ENCODE measurements around the gene PAX2.

PAX2 gene

DNA sequence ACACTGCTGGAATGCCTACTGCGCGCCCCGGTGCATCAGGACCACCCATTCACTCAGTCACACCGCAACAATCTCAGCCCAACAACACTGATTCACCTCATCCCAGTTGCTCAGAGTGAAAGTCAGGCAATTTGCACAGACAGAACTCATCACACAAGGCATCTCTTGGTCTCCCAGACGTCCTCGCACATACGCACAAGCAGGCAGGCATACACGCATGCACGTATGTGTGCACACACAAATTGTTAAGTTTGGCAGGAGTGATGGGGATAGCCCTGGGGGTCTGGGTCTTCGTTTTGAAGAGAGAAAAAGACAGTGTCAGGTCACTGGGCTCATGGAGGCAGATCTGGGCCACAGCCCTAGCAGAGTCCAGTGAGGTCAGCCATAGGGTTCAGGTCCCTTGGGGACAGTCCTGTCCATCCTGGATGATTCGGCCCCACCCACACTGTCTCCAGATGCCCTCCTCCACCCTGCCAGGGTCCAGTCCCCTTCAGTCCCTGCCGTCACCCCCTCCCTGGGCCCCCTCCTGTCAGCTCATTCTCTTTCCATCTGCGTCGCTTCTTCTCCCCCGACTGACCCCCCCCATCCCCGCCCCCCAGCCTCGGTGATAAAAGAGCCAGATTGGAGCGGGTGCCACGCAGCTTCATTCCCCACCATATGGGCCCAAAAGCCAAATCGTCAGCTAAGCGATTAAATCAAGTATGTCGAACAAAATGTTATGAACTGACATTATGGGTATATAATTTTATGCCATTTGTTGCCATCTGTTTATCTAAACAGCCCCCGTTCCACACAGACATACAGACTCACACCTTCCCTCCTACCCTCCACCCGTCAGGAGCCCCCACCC lies 118.9 kb downstream of the PAX2 start:
- no peak for DNase-seq

DNA sequence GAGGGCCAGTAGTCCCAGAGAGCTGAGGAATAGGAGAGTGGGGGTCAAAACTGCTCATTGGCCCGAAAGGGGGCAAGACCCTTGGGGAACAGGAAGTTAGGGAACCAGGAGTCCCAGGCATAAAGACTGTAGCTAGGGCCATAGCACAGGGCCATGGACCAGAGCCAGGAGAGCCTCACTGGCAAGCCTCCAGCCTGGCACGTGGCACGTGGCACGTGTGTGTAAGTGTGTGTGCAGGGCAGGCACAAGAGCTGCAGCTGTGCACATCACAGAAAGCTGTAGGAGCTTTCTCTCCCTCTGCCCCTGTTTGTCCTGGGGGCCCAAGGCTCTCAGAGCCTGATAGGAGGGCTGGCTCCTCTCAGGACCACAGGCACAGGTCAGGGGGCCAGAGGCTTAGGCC lies 119.6 kb downstream of the PAX2 start:
- DNase-seq = peak; percentile 1

- DNase-seq = no peak
Observed at GRCh38 chr10:100866010-100866409, 120.6 kb downstream of the PAX2 start.

DNA sequence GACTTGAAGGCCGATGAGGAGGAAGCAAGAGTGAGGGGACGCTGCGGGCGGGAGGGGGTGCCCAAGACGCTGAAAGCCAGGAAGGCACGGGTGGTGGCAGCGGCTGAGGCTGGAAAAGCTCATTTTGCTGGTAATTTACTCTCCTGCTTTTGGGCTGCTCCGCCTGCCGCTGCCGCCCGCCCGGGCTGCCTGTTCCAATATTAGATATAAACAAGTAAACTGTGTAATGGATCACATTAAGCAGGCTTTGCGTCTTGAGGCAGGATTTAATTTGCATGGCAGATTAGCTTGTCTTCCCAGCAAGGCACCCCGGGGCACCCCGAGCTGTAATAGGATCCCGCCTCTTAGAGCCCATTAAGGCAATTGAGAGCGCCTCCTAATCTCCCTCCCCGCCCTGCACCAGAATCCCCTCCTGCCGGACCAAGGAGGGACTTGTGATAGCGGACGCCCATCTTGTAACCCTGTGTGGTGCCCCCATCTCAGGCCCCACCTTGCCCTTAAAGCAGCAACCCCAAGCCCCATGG lies 121.3 kb downstream of the PAX2 start:
- no peak for DNase-seq

DNA sequence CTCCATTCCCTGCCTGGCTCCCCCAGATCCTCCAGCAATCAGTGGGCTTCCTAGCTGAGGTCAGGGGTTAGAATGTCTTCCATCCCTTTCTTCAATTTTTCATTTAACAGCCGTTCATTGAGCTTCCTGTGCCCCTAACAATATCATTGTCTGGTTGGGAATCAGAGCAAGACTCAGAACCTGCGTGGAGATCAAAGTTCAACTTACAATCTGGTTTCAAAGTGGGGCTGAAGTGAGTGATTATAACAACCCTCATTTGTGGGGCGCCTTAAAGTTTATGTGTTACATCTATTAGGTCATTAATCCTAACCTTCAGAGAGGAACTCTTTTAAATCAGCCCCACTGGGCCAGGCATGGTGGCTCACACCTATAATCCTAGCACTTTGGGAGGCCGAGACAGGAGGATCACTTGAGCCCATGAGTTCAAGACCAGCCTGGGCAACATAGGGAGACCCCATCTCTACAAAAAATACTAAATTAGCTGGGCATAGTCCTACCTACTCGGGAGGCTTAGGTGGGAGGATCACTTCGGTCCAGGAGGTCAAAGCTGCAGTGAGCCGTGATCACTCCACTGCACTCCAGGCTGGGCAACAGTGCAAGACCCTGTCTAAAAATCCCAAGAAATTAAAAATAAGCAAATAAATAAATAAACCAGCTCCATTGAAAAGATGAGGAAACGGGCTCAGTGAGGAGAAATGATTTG lies 122.0 kb downstream of the PAX2 start:
- DNase-seq = no peak

DNA sequence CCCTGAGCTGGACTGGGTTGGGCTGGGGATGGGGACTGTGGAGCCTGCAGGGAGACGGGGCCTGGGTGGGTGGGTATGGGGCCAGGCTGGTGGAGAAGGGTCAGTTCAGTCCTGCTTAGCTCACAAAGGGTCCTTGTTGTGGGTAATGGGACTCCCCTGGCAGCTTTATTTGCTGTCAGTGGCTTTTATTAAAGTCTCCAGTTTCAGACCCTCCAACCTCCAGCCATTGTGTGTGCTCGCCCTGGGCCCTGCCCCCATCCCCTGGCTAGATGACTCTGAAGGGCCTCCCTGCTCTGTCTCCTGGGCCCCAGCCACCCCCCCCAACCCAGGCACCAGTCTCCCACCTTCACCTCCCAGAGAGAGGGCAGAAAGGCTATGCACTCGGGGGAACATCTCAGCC lies 123.0 kb downstream of the PAX2 start:
- no peak for DNase-seq

DNA sequence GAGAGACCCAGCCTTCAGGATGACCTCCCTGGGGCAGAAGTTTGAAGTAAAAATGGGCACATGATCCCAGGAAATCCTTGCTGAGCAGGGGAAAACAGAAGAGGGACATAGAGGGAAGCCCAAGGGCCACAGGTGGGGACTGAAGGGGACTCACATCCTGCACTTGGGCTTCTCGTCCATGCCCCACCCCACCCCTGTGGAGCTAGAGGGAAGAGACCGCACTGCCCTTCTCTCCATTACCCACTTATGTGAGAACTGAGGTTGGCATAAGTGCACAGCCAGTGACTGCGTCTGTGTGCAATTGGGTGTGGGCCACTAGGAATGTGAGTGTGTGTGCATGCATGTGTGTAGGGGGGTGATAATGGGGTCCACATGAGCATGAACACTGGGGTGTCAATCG lies 124.0 kb downstream of the PAX2 start:
- no peak for DNase-seq

DNA sequence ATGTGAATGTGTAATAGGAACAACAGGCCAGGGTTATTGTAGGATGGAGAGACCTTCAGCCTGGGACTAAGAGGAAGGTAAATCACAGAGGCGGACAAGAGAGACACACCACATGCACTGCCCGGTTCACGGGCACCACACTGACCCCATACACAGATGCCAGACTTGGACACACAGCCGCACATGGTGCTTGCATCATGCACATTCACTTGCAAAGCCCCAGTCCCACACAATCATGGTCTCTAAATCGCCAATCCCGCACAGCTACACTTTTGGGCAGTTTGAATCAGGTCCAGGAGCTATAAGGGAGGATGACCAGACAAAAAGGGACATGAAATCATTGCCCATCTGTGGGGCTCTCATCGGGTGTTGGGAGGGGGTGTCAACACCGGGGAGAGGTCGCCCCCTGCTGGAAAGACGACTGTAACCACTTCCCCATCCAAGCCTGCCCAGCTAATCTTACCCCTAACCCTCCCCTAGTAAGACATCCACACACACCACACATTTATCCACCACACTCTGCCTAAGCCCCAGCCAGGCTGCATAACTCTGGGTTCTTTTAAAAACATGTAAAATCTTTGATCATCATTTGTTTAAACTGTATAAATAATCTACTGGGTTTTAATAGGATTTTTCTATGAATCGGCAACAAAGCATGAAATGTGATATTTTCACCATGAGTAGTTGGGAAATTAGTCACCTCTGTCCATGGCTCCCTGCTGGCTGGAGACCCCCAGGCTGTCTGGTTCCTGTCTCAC lies 126.8 kb downstream of the PAX2 start:
- peak; percentile 5 for DNase-seq

DNA sequence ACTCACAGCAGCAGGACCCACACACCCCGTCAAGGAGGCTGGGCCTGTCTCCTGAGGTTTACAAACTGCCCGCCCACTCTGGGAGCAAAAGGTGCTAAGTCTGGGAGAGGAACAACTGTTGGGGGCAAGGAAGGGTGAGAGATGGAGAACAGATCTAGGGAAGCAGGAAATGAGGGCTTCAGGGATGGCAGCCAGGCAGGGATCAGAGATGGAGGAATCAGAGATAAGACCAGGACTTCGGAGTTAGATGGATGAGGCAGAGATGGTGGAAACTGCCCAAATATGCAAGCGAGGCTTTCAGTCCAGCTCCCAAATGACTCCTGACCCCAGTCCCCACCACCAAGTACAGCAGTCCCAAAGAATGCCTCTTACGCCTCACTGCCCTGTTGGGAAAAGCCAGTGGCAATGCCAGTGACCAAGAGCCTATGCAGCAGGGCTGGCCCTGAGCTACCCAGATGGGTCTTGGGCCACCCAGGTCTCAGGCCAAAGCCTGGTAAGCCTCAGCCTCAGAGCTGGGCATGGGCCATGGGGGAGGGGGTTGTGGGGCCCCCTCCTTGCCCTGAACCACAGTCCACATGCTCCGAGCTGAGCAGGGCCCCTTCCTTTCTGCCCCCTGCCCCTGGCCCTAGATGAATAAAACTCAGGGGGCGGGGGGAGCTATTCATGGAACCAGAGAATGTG lies 127.9 kb downstream of the PAX2 start:
- DNase-seq = no peak

DNA sequence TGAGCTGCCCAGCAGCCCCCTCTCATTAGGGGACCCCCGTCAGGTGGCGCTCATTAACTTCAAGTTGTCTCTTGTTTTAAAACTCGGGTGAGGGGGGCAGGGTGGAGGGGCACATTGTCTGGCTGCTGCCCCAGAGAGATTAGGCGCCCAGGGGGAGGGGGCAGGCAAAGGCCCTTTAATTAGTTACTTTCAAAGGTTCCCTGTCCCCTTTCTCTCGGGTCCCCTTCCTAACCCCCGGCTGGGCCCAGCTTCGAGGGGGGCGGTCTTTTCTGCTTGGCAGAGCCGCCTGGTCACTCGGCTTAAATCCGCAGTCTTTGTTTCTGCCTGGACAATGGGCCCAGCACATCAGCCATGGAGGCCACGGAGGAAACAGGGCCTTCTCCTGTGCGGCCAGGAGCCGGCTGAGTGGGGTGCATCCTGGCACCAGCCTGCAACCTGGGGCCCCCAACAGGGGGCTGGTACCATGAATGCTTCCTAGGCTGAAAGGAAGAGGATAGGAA lies 128.5 kb downstream of the PAX2 start:
- DNase-seq = no peak

DNA sequence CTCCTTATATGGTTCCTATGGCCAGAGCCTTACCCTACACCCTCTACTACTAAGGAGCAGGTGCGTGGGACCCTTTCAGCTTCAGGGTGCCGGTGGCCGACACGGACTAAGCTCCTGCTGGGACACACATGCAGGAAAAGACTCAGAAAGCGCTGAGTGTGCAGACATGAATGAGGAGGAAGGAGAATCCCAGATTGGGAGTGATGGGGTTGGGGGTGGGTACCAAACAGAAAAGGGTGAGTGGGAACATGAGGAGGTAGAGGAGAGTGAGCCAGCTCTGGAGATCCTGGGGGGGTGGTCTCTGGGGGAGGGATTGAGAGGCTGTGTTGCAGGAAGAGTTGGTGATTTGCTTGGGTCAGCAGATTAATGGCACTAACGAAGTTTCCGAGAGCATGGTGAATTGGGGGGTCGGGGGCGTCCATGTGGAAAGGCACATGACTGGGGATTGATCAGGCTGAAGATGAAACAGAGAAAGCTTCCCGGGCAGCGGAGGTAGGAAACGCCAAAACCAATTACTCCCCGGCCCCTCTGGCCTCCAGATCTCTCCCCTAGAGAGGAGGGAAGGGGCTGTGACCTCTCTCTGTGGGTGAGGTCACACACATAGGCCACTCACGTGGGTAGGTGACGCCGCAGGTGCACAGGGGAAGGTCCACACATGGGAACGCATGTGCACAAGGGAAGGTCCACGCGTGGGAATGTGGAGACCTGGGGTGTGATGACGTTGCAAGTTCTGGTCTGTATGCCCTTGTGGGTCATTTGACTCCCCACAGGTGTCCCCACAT lies 129.5 kb downstream of the PAX2 start:
- no peak for DNase-seq

DNA sequence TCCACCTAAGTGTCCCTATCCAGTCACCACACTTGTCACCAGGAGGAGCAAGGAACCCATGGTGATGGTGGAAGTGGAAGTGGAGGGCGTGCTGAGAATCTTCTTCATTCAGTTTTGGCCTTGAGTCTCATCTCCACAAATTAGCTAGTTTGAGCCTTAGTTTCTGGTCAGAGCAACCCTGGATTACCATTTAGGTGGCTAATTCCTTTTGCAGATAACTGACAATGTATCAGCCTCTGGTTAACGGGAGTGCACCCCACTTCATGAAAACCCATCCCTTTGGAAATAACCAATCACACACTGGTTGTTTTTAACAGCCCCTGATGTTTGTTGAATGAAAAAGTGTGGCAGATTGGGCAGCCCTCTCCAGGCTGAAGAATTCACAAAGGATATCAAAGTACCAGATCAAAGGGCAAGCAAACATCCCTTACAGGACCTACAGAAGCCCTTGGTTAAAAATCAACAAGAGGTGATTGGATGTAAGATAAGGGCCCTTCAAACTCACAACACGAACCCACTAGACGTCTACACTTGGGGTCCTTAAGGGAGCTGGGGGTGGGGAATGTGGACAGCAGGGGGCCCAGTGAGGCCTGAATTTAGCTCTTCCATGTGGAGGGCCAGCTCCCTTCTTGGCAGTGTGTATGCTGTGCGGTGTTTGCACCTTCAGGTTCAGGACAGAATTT lies 130.2 kb downstream of the PAX2 start:
- DNase-seq = no peak

- DNase-seq = no peak
Observed at GRCh38 chr10:100876585-100877460, 131.4 kb downstream of the PAX2 start.

DNA sequence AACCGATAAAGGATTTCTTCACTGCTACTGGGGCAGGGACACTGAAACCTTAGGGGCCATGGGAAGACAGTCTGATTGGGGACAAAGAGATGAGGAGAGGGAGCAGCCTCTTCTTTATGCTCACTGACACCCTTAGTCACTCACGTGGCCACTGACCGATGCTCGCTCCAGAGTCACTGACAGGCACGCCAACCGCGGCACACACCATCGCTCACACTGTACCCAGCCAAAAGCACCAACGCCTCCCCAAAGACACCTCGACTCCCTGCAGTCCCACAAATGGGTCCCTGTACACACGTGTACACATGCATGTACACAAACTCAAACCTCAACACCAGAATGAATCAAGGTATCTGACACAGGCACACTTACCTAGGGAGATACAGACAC lies 132.1 kb downstream of the PAX2 start:
- no peak for DNase-seq

- DNase-seq = peak; percentile 57
Observed at GRCh38 chr10:100878291-100878910, 133.0 kb downstream of the PAX2 start.
